LNCAP (cell line): ENCODE measurements around the gene PSMG3.

Experiments
- CTCF ChIP-seq: fragments of 450-650 bp; IDR thresholded peaks from 2 replicates; pipeline ENCODE4 v1.5.1; 2017; ENCODE audit warnings: mild to moderate bottlenecking

PSMG3 gene

GRCh38 chr7:1539181-1539881 is 30.5 kb downstream of the PSMG3 start:
- no peak for TF ChIP-seq CTCF

GRCh38 chr7:1538544-1539180 is 31.2 kb downstream of the PSMG3 start:
- no peak for TF ChIP-seq CTCF

GRCh38 chr7:1537535-1538412 is 32.1 kb downstream of the PSMG3 start:
- TF ChIP-seq CTCF = no peak

- no peak for TF ChIP-seq CTCF
These were observed 32.9 kb downstream of the PSMG3 start for GRCh38 chr7:1536743-1537534.

GRCh38 chr7:1536455-1536742 is 33.4 kb downstream of the PSMG3 start:
- no peak for TF ChIP-seq CTCF

- TF ChIP-seq CTCF = no peak
These were observed 34.0 kb downstream of the PSMG3 start for GRCh38 chr7:1535701-1536454.

- no peak for TF ChIP-seq CTCF
These were observed 34.8 kb downstream of the PSMG3 start for GRCh38 chr7:1535100-1535458.
